ENCODE data around the gene CLSTN2.

GRCh38 chr3:140466535-140466934 is 531.5 kb downstream of the CLSTN2 start:
- TF ChIP-seq POLR2A (IDR thresholded peaks at IDR 0.05) (no peak), CTCF (IDR thresholded peaks at IDR 0.05 in 8 of 11, conservative IDR thresholded peaks at IDR 0.05 in 3 of 11) (no peak)
